HG02678 (cell line): ENCODE data around the gene PTGER4.
"Not testable (repeated sequence)": the region's sequence is repeated elsewhere in the genome, so short reads cannot be mapped to it uniquely, and the experiment has no call there.

Experiments
- ATAC-seq: cut with Tn5 transposase; IDR thresholded peaks from one replicate; pipeline ENCODE4 v1.9.1; 2021; ENCODE audit warnings: mild to moderate bottlenecking, moderate library complexity; ENCODE audit not compliant: unreplicated experiment

Gene PTGER4

GRCh38 chr5:40679913-40680681, at the start of gene PTGER4:
PTGER4 (plus strand) TSS chr5:40679915; CDS start chr5:40680994, 1,079 bp downstream.
- ATAC-seq, result peak; percentile 33

GRCh38 chr5:40630126-40630525, 49.6 kb upstream of the PTGER4 start:
- no peak for ATAC-seq

DNA sequence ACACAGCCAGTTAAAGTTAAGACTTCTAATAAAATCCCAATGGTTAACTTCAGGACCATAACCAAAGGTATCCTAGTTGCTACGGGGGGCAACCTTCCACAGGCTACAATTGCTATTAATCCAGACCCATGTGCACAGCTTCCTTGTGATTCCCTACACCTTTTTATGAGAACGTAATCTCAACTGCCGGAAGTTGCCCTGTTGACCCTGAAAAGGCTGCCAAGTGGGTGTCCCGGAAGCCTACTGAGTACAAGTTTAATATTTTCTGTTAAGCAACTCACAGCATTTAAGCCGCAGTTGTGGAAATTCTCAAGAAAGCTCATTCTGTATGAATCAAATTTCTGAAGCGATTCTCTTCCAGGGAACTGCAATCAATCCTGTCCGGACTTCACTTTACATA, 48.5 kb upstream of the PTGER4 start:
- no peak for ATAC-seq

- ATAC-seq, result no peak
Observed at GRCh38 chr5:40634154-40634553, 45.6 kb upstream of the PTGER4 start.

DNA sequence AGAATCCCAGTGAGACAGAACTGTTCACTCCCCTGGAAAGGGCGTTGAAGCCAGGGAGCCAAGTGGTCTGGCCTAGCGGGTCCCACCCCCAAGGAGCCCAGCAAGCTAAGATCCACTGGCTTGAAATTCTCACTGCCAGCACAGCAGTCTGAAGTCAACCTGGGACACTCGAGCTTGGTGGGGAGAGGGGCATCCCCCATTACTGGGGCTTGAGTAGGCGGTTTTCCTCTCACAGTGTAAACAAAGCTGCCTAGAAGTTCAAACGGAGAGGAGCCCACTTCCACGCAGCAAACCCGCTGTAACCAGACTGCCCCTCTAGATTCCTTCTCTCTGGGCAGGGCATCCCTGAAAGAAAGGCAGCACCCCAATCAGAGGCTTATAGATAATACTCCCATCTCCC, 45.1 kb upstream of the PTGER4 start:
- ATAC-seq, result no peak

- ATAC-seq, result not testable (repeated sequence)
Observed at GRCh38 chr5:40639531-40639930, 40.2 kb upstream of the PTGER4 start.

DNA sequence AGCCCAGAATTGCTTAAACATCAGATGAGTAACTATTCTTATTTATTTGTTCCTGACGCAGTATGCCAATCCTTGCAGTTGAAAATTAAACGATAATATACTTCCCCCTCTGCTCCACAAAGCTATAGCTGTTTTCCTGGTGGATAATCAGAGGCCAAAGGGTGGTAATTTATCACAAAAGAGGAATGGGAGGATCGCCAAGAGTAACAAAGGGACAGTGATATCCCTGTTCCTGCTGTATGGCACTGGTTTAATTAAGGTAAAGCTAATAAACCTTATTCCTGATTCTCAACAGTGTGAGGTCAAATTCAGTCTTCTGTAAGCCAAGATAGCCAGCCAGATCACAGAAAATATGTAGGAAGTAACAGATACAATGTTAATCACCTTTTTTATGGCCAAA, 33.4 kb upstream of the PTGER4 start:
- ATAC-seq, result no peak

GRCh38 chr5:40648150-40648549, 31.6 kb upstream of the PTGER4 start:
- no peak for ATAC-seq

DNA sequence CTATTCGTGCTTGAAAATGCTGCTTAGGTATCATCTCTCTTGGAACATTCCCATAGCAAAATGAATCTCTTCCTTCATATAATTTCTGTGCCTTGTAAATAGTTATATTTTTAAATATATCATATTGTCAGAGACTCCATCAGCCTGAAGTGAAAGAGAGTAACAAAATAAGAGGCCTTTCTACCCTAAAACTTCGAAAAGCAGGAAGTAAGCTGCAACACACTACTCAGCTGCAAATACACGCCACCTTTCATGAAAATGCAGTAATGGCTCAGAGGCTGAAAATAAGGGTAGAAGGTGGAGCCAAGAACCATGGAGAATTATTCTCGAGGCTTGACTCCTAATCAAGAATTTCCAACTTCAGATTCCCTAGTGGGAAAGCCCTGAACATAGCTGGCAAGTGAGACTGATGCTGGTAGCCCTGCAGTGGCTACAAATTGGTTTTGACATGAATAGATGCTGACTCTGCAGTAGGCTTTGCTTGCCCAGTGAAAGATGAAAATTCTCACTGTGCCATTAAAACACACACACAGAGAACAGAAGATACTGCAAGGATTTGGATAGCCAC, 30.2 kb upstream of the PTGER4 start:
- ATAC-seq, result no peak

- ATAC-seq, result no peak
Observed at GRCh38 chr5:40651201-40651600, 28.5 kb upstream of the PTGER4 start.

DNA sequence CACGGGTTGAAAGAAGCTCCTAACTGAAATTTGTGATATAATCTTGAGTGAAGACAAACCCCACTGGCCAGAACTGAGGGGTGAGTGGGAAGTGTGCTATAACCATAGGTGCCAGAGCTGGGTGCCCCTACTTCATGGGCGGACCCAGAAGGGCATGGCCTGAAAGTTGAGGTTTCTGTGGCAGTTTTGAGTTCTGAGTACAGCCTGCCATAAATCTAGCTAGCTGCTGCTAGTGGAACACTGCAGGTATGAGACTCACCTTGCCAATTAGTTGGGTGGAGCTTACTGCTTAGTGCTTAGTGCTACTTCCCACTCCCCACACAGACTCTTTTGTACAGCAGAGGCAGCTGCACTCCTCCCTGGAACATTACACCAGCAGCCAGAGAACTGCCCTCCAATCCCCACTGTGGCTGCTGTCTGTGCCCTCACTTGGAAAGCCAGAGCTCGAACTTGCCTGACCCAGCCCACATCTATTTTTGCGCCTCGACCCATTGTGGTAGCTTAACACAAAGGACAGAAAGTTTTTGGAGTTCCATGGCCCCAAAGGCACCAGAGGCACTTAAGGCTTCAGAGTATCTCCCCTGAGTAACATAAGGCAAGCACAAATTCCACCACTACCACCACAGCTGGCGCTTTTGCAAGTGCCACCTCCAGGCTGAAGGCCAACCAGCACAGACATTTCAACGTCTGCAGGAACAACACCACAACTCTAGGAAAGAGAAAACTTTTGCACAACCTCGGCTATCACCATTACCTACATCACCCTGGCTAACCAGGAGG, 27.1 kb upstream of the PTGER4 start:
- ATAC-seq, result no peak

DNA sequence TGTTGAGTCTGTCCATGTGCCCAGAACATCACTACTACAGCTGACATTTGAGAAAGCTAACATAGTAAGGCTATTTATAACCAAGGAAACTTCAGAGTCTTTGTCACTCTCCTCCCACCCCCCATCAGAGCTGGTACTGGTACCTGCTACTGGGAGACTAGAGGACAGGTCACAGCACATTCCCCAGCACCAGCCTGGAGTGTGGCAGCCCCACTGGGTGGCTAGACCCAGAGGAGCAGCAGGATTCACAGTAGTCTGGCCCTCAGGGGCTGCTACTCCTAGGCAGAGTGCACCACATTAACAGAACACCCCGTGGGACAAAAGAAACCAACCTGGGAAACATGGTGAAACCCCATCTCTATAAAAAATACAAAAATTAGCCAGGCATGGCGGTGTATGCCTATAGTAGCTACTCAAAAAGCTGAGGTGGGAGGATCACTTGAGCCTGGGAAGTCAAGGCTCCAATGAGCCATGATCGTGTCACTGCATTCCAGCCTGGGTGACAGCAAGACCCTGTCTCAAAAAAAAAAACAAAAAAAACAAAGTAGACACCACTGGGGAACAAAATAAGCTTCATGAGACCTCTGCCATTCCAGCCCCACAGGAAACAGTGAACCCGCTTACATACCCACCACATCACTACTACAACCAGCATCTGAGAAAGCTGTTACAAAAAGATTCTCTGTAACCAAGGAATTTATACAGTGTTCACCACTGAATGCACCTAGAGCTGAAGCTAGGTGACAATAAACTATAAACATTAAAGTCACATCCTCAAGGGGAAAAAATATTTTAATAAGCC, 26.3 kb upstream of the PTGER4 start:
- ATAC-seq, result no peak

- ATAC-seq, result no peak
Observed at GRCh38 chr5:40654377-40654991, 25.2 kb upstream of the PTGER4 start.

GRCh38 chr5:40655138-40655537, 24.6 kb upstream of the PTGER4 start:
- no peak for ATAC-seq

- not testable (repeated sequence) for ATAC-seq
Observed at GRCh38 chr5:40656091-40656490, 23.6 kb upstream of the PTGER4 start.

GRCh38 chr5:40656766-40657165, 22.9 kb upstream of the PTGER4 start:
- no peak for ATAC-seq

- ATAC-seq, result no peak
Observed at GRCh38 chr5:40660751-40661150, 19.0 kb upstream of the PTGER4 start.

DNA sequence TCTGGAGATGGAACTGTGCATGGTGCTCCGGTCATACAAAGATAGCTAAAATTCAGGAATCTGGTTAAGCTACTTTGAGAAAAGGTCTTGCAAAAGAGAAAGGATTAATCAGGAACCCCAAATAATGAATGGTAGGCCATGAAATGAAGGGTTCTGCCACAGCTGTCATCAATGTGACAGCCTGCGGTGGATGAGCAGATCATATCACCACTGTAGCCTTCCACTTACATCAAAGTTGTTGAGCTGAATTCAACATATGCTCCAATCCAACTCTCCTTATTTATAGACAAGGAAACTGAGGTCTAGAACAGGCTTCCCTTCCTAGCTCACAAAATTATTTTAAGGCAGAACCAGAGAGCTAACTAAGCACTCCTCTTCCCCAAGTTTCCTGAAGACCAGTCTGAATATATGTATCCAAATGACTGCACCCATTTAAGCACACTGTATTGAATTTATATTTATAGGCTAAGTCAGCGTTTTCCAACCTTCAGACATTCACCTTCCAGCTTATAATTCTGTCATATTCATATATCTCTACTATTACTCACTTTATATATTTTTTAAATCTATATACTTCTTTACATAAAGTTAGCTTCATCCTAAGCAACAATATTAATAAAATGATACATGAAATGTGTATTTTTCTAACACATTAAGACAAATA, 13.9 kb upstream of the PTGER4 start:
- no peak for ATAC-seq

DNA sequence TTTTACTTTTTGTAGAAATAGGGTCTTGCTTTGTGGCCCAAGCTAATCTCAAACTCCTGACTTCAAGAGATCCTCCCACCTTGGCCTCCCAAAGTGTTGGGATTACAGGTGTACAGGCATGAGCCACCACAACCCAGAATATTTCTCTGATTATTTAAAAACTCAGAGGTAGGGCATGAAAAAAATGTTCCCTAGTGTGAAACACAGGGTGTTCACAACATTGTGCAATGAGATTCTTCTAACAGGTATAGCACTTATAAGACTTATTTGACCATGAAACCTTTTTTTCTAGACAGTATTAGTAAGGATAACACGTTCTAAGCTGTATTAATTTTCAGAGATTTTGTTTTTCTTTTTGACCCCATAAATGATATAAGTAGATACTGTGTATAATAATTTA, 13.1 kb upstream of the PTGER4 start:
- no peak for ATAC-seq

DNA sequence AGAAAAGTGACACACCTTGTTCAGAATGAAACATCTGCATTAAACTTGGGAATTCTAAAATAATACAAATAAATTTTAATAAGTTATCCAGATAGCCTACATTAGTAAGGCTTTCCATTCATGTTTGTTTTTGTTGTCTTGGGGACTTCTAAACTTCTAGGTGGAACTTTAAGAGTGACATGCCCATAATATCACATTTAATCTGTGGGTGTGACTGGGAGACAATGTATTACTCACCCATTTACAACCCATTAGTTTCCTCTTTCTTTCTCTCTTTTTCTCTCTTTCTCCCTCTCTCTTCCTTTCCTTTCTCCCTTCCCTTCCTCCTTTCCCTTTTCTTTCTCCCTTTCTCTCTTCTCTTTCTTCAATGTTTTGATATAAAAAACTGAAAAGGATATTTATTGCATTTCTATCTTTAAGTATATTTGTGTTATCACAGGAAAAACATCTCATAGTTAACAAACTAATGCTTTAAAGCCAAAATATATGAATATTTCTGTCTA, 12.5 kb upstream of the PTGER4 start:
- no peak for ATAC-seq
